RWPE1 (cell line): ENCODE data around the gene DNM3.

Experiments used
- CTCF ChIA-PET: fragments of 350-600 bp; sonication (Branson Sonifier 250); formaldehyde crosslinking; extraction: SDS; loops from one replicate; lab custom pipeline; 2021; lab: Yijun Ruan, JAX
- POLR2A ChIA-PET: fragments of 400-600 bp; formaldehyde crosslinking; extraction: SDS; loops from one replicate; lab custom pipeline; 2020; ENCODE audit warnings: antibody characterized with exemption; ENCODE audit not compliant: low non-redundant PET; lab: Yijun Ruan, JAX
- DNase-seq: peaks from one replicate; pipeline ENCODE4 v3.0.0; 2012; ENCODE audit warnings: low spot score
- H3K27ac ChIP-seq: fragments of 450-650 bp; 2 replicates; pipeline ENCODE4 v1.5.1; 2017
- CTCF ChIP-seq: fragments of 450-650 bp; conservative IDR thresholded peaks from 2 replicates; pipeline ENCODE4 v1.5.1; 2017; ENCODE audit warnings: low read depth, mild to moderate bottlenecking

DNM3 gene

GRCh38 chr1:172241540-172241939 is 400.2 kb downstream of the DNM3 start:
- POLR2A ChIA-PET, result no interaction called here
- no peak for TF ChIP-seq CTCF
- H3K27ac ChIP-seq, result no peak overlapping the region
- DNase-seq, result no peak
- CTCF ChIA-PET, result no interaction called here

GRCh38 chr1:172244865-172245264 is 403.6 kb downstream of the DNM3 start:
- no peak for TF ChIP-seq CTCF
- DNase-seq, result no peak
- no peak overlapping the region for H3K27ac ChIP-seq
- CTCF ChIA-PET, result no interaction called here
- POLR2A ChIA-PET, result no interaction called here

- ChIA-PET CTCF (no interaction called here), POLR2A (no interaction called here)
- DNase-seq, result no peak
- TF ChIP-seq CTCF, result no peak
- H3K27ac ChIP-seq, result no peak overlapping the region
Measured at GRCh38 chr1:172245788-172246187, 404.5 kb downstream of the DNM3 start.

GRCh38 chr1:172246521-172247390 is 405.5 kb downstream of the DNM3 start:
- H3K27ac ChIP-seq, result no peak overlapping the region
- CTCF ChIA-PET, result no interaction called here
- no peak for TF ChIP-seq CTCF
- DNase-seq, result no peak
- POLR2A ChIA-PET, result no interaction called here

- no peak for TF ChIP-seq CTCF
- CTCF ChIA-PET, result no interaction called here
- POLR2A ChIA-PET, result no interaction called here
- no peak overlapping the region for H3K27ac ChIP-seq
- DNase-seq, result no peak
Measured at GRCh38 chr1:172251486-172251885, 410.2 kb downstream of the DNM3 start.

GRCh38 chr1:172252321-172252720 is 411.0 kb downstream of the DNM3 start:
- ChIA-PET CTCF (no interaction called here), POLR2A (no interaction called here)
- no peak for DNase-seq
- no peak overlapping the region for H3K27ac ChIP-seq
- TF ChIP-seq CTCF, result no peak
